ENCODE measurements around the gene C2CD2. TPM values are rescaled to one million over a fixed set of nuclear protein-coding genes. Genes with fewer than 3 reads are reported as not detected.

The C2CD2 gene
- total RNA-seq, 1 experiment from 2014 or later: 9.8 TPM

- no peak for DNase-seq
- Histone ChIP-seq H3K36me3 (replicated peaks; ENCODE audit: control insufficient read depth, insufficient read depth, low read length) (no peaks in the 10 kb centered on the region), H3K27me3 (ENCODE audit: control insufficient read depth, insufficient read depth, low read length) (no peaks in the 10 kb centered on the region), H3K4me3 (ENCODE audit: insufficient read depth, low read depth, low read length) (peak overlapping the region; percentile 74)
Observed at GRCh38 chr21:41877901-41878830, 75.7 kb downstream of the C2CD2 start.

- Histone ChIP-seq H3K36me3 (replicated peaks; ENCODE audit: control insufficient read depth, insufficient read depth, low read length) (no peaks in the 10 kb centered on the region), H3K4me3 (ENCODE audit: insufficient read depth, low read depth, low read length) (no peak overlapping the region), H3K27me3 (ENCODE audit: control insufficient read depth, insufficient read depth, low read length) (no peaks in the 10 kb centered on the region)
- no peak for DNase-seq
Observed at GRCh38 chr21:41876928-41877652, 76.7 kb downstream of the C2CD2 start.

GRCh38 chr21:41876396-41876795 lies 77.4 kb downstream of the C2CD2 start:
- no peaks in the 10 kb centered on the region for H3K27me3 ChIP-seq (ENCODE audit: control insufficient read depth, insufficient read depth, low read length)
- H3K4me3 ChIP-seq (ENCODE audit: insufficient read depth, low read depth, low read length): no peak overlapping the region
- DNase-seq: no peak
- H3K36me3 ChIP-seq (replicated peaks; ENCODE audit: control insufficient read depth, insufficient read depth, low read length): no peaks in the 10 kb centered on the region

GRCh38 chr21:41875086-41875485 lies 78.7 kb downstream of the C2CD2 start:
- DNase-seq: no peak
- Histone ChIP-seq H3K27me3 (ENCODE audit: control insufficient read depth, insufficient read depth, low read length) (no peaks in the 10 kb centered on the region), H3K4me3 (ENCODE audit: insufficient read depth, low read depth, low read length) (no peak overlapping the region), H3K36me3 (replicated peaks; ENCODE audit: control insufficient read depth, insufficient read depth, low read length) (no peaks in the 10 kb centered on the region)

GRCh38 chr21:41874611-41875010 lies 79.2 kb downstream of the C2CD2 start:
- DNase-seq: no peak
- no peak overlapping the region for H3K4me3 ChIP-seq (ENCODE audit: insufficient read depth, low read depth, low read length)
- no peaks in the 10 kb centered on the region for H3K36me3 ChIP-seq (replicated peaks; ENCODE audit: control insufficient read depth, insufficient read depth, low read length)
- no peaks in the 10 kb centered on the region for H3K27me3 ChIP-seq (ENCODE audit: control insufficient read depth, insufficient read depth, low read length)

GRCh38 chr21:41873426-41873825 lies 80.4 kb downstream of the C2CD2 start:
- DNase-seq: no peak
- H3K27me3 ChIP-seq (ENCODE audit: control insufficient read depth, insufficient read depth, low read length): no peaks in the 10 kb centered on the region
- no peak overlapping the region for H3K4me3 ChIP-seq (ENCODE audit: insufficient read depth, low read depth, low read length)
- H3K36me3 ChIP-seq (replicated peaks; ENCODE audit: control insufficient read depth, insufficient read depth, low read length): no peaks in the 10 kb centered on the region

GRCh38 chr21:41873005-41873404 lies 80.8 kb downstream of the C2CD2 start:
- H3K36me3 ChIP-seq (replicated peaks; ENCODE audit: control insufficient read depth, insufficient read depth, low read length): no peaks in the 10 kb centered on the region
- DNase-seq: peak; percentile 73
- H3K4me3 ChIP-seq (ENCODE audit: insufficient read depth, low read depth, low read length): no peak overlapping the region
- no peaks in the 10 kb centered on the region for H3K27me3 ChIP-seq (ENCODE audit: control insufficient read depth, insufficient read depth, low read length)

GRCh38 chr21:41871293-41872030 lies 82.4 kb downstream of the C2CD2 start:
- H3K36me3 ChIP-seq (replicated peaks; ENCODE audit: control insufficient read depth, insufficient read depth, low read length): no peaks in the 10 kb centered on the region
- no peak for DNase-seq
- H3K4me3 ChIP-seq (ENCODE audit: insufficient read depth, low read depth, low read length): no peak overlapping the region
- H3K27me3 ChIP-seq (ENCODE audit: control insufficient read depth, insufficient read depth, low read length): no peaks in the 10 kb centered on the region

- no peak overlapping the region for H3K4me3 ChIP-seq (ENCODE audit: insufficient read depth, low read depth, low read length)
- no peaks in the 10 kb centered on the region for H3K27me3 ChIP-seq (ENCODE audit: control insufficient read depth, insufficient read depth, low read length)
- H3K36me3 ChIP-seq (replicated peaks; ENCODE audit: control insufficient read depth, insufficient read depth, low read length): no peaks in the 10 kb centered on the region
- no peak for DNase-seq
Observed at GRCh38 chr21:41869771-41870170, 84.0 kb downstream of the C2CD2 start.

GRCh38 chr21:41868062-41868710 lies 85.6 kb downstream of the C2CD2 start:
- no peaks in the 10 kb centered on the region for H3K36me3 ChIP-seq (replicated peaks; ENCODE audit: control insufficient read depth, insufficient read depth, low read length)
- no peaks in the 10 kb centered on the region for H3K27me3 ChIP-seq (ENCODE audit: control insufficient read depth, insufficient read depth, low read length)
- H3K4me3 ChIP-seq (ENCODE audit: insufficient read depth, low read depth, low read length): no peak overlapping the region
- no peak for DNase-seq

- no peak for DNase-seq
- Histone ChIP-seq H3K4me3 (ENCODE audit: insufficient read depth, low read depth, low read length) (no peak overlapping the region), H3K27me3 (ENCODE audit: control insufficient read depth, insufficient read depth, low read length) (no peaks in the 10 kb centered on the region), H3K36me3 (replicated peaks; ENCODE audit: control insufficient read depth, insufficient read depth, low read length) (no peaks in the 10 kb centered on the region)
Observed at GRCh38 chr21:41867313-41867712, 86.5 kb downstream of the C2CD2 start.

GRCh38 chr21:41866274-41866809 lies 87.5 kb downstream of the C2CD2 start:
- no peak for DNase-seq
- Histone ChIP-seq H3K36me3 (replicated peaks; ENCODE audit: control insufficient read depth, insufficient read depth, low read length) (no peaks in the 10 kb centered on the region), H3K4me3 (ENCODE audit: insufficient read depth, low read depth, low read length) (no peak overlapping the region), H3K27me3 (ENCODE audit: control insufficient read depth, insufficient read depth, low read length) (no peaks in the 10 kb centered on the region)

- DNase-seq: no peak
- no peaks in the 10 kb centered on the region for H3K36me3 ChIP-seq (replicated peaks; ENCODE audit: control insufficient read depth, insufficient read depth, low read length)
- no peaks in the 10 kb centered on the region for H3K27me3 ChIP-seq (ENCODE audit: control insufficient read depth, insufficient read depth, low read length)
- no peak overlapping the region for H3K4me3 ChIP-seq (ENCODE audit: insufficient read depth, low read depth, low read length)
Observed at GRCh38 chr21:41865002-41865777, 88.6 kb downstream of the C2CD2 start.
